Measurements from ENCODE around the gene DNAJC2.

DNA sequence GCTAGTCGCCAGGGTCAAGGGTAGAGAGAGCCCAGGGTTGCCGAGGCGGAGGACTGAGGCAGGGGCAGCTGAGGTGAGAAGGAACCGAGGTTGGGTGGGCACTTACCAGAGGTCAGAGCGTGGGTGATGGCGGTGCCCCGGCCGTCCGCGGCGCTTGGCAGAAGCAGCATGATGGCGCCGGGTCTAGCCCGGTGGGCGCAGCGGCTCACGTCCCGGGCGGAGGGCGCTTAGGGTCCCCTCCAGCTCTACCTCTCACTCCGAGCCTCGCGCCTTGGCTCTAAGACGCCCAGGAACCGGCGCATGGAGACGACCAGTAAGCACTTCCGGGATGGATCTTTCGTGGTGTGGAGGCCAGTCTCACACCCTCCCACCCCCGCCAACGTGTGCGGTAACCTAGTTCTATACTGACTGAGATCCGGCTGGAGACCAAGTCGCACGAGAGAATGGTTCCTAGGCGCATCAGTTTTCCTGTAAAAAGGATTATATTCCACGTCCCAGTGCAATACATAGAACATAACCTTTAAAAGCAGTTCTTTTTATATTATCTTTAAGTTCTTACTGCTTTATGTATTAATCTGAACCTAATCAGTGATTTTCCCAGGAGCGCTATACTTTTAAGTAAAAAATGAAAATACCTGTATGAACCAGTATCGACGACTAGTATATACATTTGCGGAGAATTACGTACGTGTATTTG is at the start of gene DNAJC2:
- TF ChIP-seq, protein P1, sequence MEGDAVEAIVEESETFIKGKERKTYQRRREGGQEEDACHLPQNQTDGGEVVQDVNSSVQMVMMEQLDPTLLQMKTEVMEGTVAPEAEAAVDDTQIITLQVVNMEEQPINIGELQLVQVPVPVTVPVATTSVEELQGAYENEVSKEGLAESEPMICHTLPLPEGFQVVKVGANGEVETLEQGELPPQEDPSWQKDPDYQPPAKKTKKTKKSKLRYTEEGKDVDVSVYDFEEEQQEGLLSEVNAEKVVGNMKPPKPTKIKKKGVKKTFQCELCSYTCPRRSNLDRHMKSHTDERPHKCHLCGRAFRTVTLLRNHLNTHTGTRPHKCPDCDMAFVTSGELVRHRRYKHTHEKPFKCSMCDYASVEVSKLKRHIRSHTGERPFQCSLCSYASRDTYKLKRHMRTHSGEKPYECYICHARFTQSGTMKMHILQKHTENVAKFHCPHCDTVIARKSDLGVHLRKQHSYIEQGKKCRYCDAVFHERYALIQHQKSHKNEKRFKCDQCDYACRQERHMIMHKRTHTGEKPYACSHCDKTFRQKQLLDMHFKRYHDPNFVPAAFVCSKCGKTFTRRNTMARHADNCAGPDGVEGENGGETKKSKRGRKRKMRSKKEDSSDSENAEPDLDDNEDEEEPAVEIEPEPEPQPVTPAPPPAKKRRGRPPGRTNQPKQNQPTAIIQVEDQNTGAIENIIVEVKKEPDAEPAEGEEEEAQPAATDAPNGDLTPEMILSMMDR (IDR thresholded peaks at IDR 0.05; ENCODE audit: insufficient read depth, low read length, poor library complexity, severe bottlenecking): no peak
- TF ChIP-seq EZH2phosphoT487 (conservative IDR thresholded peaks at IDR 0.05; ENCODE audit: low read length): no peak
